ENCODE data around the gene ATP8A2. TPM values are rescaled to one million over a fixed set of nuclear protein-coding genes. Genes with fewer than 3 reads are reported as not detected.

The ATP8A2 gene
- total RNA-seq, 2 donors from 2014 or later, result 1.6 to 2.9 TPM

GRCh38 chr13:25860862-25861261, 489.1 kb downstream of the ATP8A2 start:
- no peak overlapping the region for H3K4me3 Mint-ChIP-seq
- no peaks in the 10 kb centered on the region for H3K9me3 ChIP-seq (ENCODE audit: control insufficient read depth, low read length)
- peaks cover 9% of the 10 kb centered on the region for H3K4me1 Mint-ChIP-seq
- H3K27ac ChIP-seq (ENCODE audit: low read depth, low read length), result no peak overlapping the region
- no peak overlapping the region for H3K27ac Mint-ChIP-seq
- no peak overlapping the region for H3K9ac ChIP-seq (ENCODE audit: extremely low read depth, low read length, poor library complexity, severe bottlenecking)
- no peaks in the 10 kb centered on the region for H3K27me3 Mint-ChIP-seq (ENCODE audit: insufficient read depth)
- no peaks in the 10 kb centered on the region for H3K9me3 Mint-ChIP-seq
- 91 to 100% methylated on average over 1 of the region's 3 CpGs for WGBS, 2 experiments (ENCODE audit: insufficient coverage in 1 of 2, insufficient read length in 1 of 2)
- H3K27me3 ChIP-seq (ENCODE audit: control insufficient read depth, insufficient read depth, low read length, poor library complexity, severe bottlenecking), result no peaks in the 10 kb centered on the region
- no peak overlapping the region for H3K4me3 ChIP-seq (ENCODE audit: low read length)
- no peaks in the 10 kb centered on the region for H3K36me3 ChIP-seq (ENCODE audit: control insufficient read depth, insufficient read depth, low read length)
- no peak for TF ChIP-seq CTCF (conservative IDR thresholded peaks at IDR 0.05)
- no peaks in the 10 kb centered on the region for H3K4me1 ChIP-seq (ENCODE audit: control insufficient read depth, insufficient read depth, low read length)
- no peak for DNase-seq
- no peaks in the 10 kb centered on the region for H3K36me3 Mint-ChIP-seq (ENCODE audit: low read depth)

GRCh38 chr13:25862156-25862555, 490.4 kb downstream of the ATP8A2 start:
- no peaks in the 10 kb centered on the region for H3K27me3 Mint-ChIP-seq (ENCODE audit: insufficient read depth)
- 80 to 100% methylated on average over 1 to 4 of the region's 4 CpGs for WGBS, 2 experiments (ENCODE audit: insufficient coverage in 1 of 2, insufficient read length in 1 of 2)
- H3K36me3 Mint-ChIP-seq (ENCODE audit: low read depth), result no peaks in the 10 kb centered on the region
- no peak for DNase-seq
- no peak overlapping the region for H3K27ac Mint-ChIP-seq
- no peak overlapping the region for H3K4me3 ChIP-seq (ENCODE audit: low read length)
- no peaks in the 10 kb centered on the region for H3K9me3 ChIP-seq (ENCODE audit: control insufficient read depth, low read length)
- no peak for TF ChIP-seq CTCF (conservative IDR thresholded peaks at IDR 0.05)
- no peak overlapping the region for H3K27ac ChIP-seq (ENCODE audit: low read depth, low read length)
- no peaks in the 10 kb centered on the region for H3K27me3 ChIP-seq (ENCODE audit: control insufficient read depth, insufficient read depth, low read length, poor library complexity, severe bottlenecking)
- peaks cover 12% of the 10 kb centered on the region for H3K4me1 Mint-ChIP-seq
- no peaks in the 10 kb centered on the region for H3K9me3 Mint-ChIP-seq
- H3K36me3 ChIP-seq (ENCODE audit: control insufficient read depth, insufficient read depth, low read length), result no peaks in the 10 kb centered on the region
- no peak overlapping the region for H3K4me3 Mint-ChIP-seq
- H3K4me1 ChIP-seq (ENCODE audit: control insufficient read depth, insufficient read depth, low read length), result no peaks in the 10 kb centered on the region
- H3K9ac ChIP-seq (ENCODE audit: extremely low read depth, low read length, poor library complexity, severe bottlenecking), result no peak overlapping the region

- WGBS, 2 experiments (ENCODE audit: insufficient coverage in 1 of 2, insufficient read length in 1 of 2), result 94 to 96% methylated on average over 6 of the region's 6 CpGs
- H3K9me3 Mint-ChIP-seq, result no peaks in the 10 kb centered on the region
- H3K9me3 ChIP-seq (ENCODE audit: control insufficient read depth, low read length), result no peaks in the 10 kb centered on the region
- no peak overlapping the region for H3K4me3 Mint-ChIP-seq
- no peaks in the 10 kb centered on the region for H3K27me3 Mint-ChIP-seq (ENCODE audit: insufficient read depth)
- H3K27ac Mint-ChIP-seq, result no peak overlapping the region
- no peak for TF ChIP-seq CTCF (conservative IDR thresholded peaks at IDR 0.05)
- no peaks in the 10 kb centered on the region for H3K36me3 Mint-ChIP-seq (ENCODE audit: low read depth)
- no peak for DNase-seq
- H3K36me3 ChIP-seq (ENCODE audit: control insufficient read depth, insufficient read depth, low read length), result no peaks in the 10 kb centered on the region
- no peak overlapping the region for H3K4me3 ChIP-seq (ENCODE audit: low read length)
- no peaks in the 10 kb centered on the region for H3K4me1 ChIP-seq (ENCODE audit: control insufficient read depth, insufficient read depth, low read length)
- no peaks in the 10 kb centered on the region for H3K27me3 ChIP-seq (ENCODE audit: control insufficient read depth, insufficient read depth, low read length, poor library complexity, severe bottlenecking)
- no peak overlapping the region for H3K27ac ChIP-seq (ENCODE audit: low read depth, low read length)
- no peak overlapping the region for H3K9ac ChIP-seq (ENCODE audit: extremely low read depth, low read length, poor library complexity, severe bottlenecking)
- H3K4me1 Mint-ChIP-seq, result peaks cover 26% of the 10 kb centered on the region
Observed at GRCh38 chr13:25864116-25864515, 492.3 kb downstream of the ATP8A2 start.

Measured in endodermal cell (in vitro differentiated cells).